Liver (tissue), 3 donors: ENCODE measurements around the gene CTNNA1.

Source experiments
- TAF1 ChIP-seq: conservative IDR thresholded peaks from 2 replicates; pipeline ENCODE4 v1.6.1; 2016; ENCODE audit warnings: antibody characterized with exemption, mild to moderate bottlenecking
- TF ChIP-seq, protein P1 (sequence below): fragments of 150-350 bp; IDR thresholded peaks from 2 replicates; pipeline ENCODE4 v1.5.1; 2017; ENCODE audit warnings: improper control_type of control experiment, low read depth, low read length; ENCODE audit not compliant: missing input control
- donor health status: healthy.
- donor health status: healthy.

DNA sequence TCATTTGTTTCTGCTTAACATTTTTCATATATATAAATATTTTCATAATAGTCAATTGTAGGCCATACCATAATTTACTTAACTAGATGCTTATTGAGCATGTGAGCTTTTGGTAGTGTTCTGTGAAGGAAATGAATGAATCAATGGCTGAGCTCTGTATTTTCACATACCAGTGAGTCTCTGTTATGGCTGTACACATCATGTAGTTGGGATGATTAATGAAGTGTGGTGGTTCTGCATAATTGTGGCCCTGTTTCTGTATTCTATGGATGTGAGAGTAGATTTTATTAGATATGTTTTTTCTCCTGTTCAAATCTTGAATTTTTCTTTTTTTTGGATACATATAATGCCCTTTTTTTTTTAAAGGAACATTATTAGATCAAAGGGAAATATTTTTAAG, 56.2 kb downstream of the CTNNA1 start:
- no peak for TF ChIP-seq TAF1
- TF ChIP-seq, protein P1, sequence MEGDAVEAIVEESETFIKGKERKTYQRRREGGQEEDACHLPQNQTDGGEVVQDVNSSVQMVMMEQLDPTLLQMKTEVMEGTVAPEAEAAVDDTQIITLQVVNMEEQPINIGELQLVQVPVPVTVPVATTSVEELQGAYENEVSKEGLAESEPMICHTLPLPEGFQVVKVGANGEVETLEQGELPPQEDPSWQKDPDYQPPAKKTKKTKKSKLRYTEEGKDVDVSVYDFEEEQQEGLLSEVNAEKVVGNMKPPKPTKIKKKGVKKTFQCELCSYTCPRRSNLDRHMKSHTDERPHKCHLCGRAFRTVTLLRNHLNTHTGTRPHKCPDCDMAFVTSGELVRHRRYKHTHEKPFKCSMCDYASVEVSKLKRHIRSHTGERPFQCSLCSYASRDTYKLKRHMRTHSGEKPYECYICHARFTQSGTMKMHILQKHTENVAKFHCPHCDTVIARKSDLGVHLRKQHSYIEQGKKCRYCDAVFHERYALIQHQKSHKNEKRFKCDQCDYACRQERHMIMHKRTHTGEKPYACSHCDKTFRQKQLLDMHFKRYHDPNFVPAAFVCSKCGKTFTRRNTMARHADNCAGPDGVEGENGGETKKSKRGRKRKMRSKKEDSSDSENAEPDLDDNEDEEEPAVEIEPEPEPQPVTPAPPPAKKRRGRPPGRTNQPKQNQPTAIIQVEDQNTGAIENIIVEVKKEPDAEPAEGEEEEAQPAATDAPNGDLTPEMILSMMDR, result no peak
